Right lobe of liver (tissue), 4 donors: ENCODE measurements around the gene CCDC90B.

Experiments used
- CTCF ChIP-seq, 4 donors: fragments of 200-600 bp in 3 of 4; fragments of 450-650 bp in 1 of 4; IDR thresholded peaks; one replicate each; pipeline versions ENCODE4 v1.5.1 to v1.8.0; 2016 to 2022; ENCODE audit warnings: antibody characterized with exemption in 4 of 4, mild to moderate bottlenecking in 2 of 4
- POLR2A ChIP-seq: fragments of 450-650 bp; IDR thresholded peaks from one replicate; pipeline ENCODE4 v1.6.1; 2017; ENCODE audit warnings: antibody characterized with exemption, mild to moderate bottlenecking
- donor health status: DM: no; HTN: no; CAD: no.
- donor health status: DM: no; HTN: no; CAD: no.
- donor health status: DM: no; HTN: yes; CAD: no.

- no peak for TF ChIP-seq CTCF (IDR thresholded peaks at IDR 0.05)
- TF ChIP-seq POLR2A = no peak
Measured at GRCh38 chr11:83326326-83326725, 40.2 kb upstream of the CCDC90B start.
